OCI-LY3 (cell line): ENCODE measurements around the gene ACBD7.

ENCODE experiments used
- H2AFZ ChIP-seq: fragments of 200-600, 300-600 bp; shearing (Covaris generic); 2 replicates; pipeline ENCODE4 v1.6.0; 2014; ENCODE audit warnings: antibody characterized with exemption, low read depth, low read length
- H3K27ac ChIP-seq: fragments of 200-600, 300-600 bp; sonication (generic); 2 replicates; pipeline ENCODE4 v1.5.1; 2014; ENCODE audit warnings: mild to moderate bottlenecking, low read length, moderate library complexity, mixed read lengths
- H3K27me3 ChIP-seq: fragments of 200-600, 300-600 bp; sonication (generic); 2 replicates; pipeline ENCODE4 v1.6.1; 2014; ENCODE audit warnings: low read depth, low read length, mixed read lengths
- H3K36me3 ChIP-seq: fragments of 200-600, 300-600 bp; sonication (generic); replicated peaks from 2 replicates; pipeline ENCODE3; 2014; ENCODE audit warnings: low read depth, low read length, mixed read lengths
- H3K4me1 ChIP-seq: fragments of 300-600, 200-600 bp; sonication (generic); 2 replicates; pipeline ENCODE4 v1.6.1; 2014; ENCODE audit warnings: low read length, mixed read lengths
- H3K4me2 ChIP-seq: fragments of 200-600, 300-600 bp; sonication (generic); 2 replicates; pipeline ENCODE4 v1.6.1; 2014; ENCODE audit warnings: low read length, mixed read lengths
- H3K4me3 ChIP-seq: fragments of 300-600, 200-600 bp; sonication (generic); 2 replicates; pipeline ENCODE4 v1.5.1; 2014; ENCODE audit warnings: antibody characterized with exemption, mild to moderate bottlenecking, low read length, moderate library complexity
- H3K79me2 ChIP-seq: fragments of 300-600, 200-600 bp; shearing (Covaris generic); 2 replicates; pipeline ENCODE4 v1.6.1; 2014; ENCODE audit warnings: mild to moderate bottlenecking, low read length, mixed read lengths
- H3K9ac ChIP-seq: fragments of 300-600, 200-600 bp; shearing (Covaris generic); 2 replicates; pipeline ENCODE4 v1.6.0; 2014; ENCODE audit warnings: mild to moderate bottlenecking, low read length, moderate library complexity
- H3K9me3 ChIP-seq: fragments of 200-600, 300-600 bp; shearing (Covaris generic); 2 replicates; pipeline ENCODE4 v1.6.1; 2014; ENCODE audit warnings: low read length, mixed read lengths; ENCODE audit not compliant: insufficient read depth
- H4K20me1 ChIP-seq: fragments of 200-600, 300-600 bp; sonication (generic); 2 replicates; pipeline ENCODE4 v1.6.1; 2016; ENCODE audit warnings: low read length, mixed read lengths; ENCODE audit not compliant: insufficient read depth
- CTCF ChIP-seq: fragments of 200-600, 300-600 bp; sonication (generic); IDR thresholded peaks from 2 replicates; pipeline ENCODE4 v1.5.1; 2014; ENCODE audit warnings: antibody characterized with exemption, low read length, low read depth
- EZH2phosphoT487 ChIP-seq: fragments of 200-600 bp; shearing (Covaris generic); IDR thresholded peaks from 2 replicates; pipeline ENCODE4 v1.6.1; 2018; ENCODE audit warnings: antibody characterized with exemption, mixed run types, low read depth

ACBD7 gene

GRCh38 chr10:15067154-15067553 lies 21.4 kb downstream of the ACBD7 start:
- H3K4me2 ChIP-seq: no peak overlapping the region
- H3K27me3 ChIP-seq: no peaks in the 10 kb centered on the region
- H2AFZ ChIP-seq: no peak overlapping the region
- H3K4me1 ChIP-seq: no peaks in the 10 kb centered on the region
- H3K36me3 ChIP-seq: no peaks in the 10 kb centered on the region
- TF ChIP-seq EZH2phosphoT487 (no peak), CTCF (no peak)
- H4K20me1 ChIP-seq: no peaks in the 10 kb centered on the region
- no peaks in the 10 kb centered on the region for H3K9me3 ChIP-seq
- H3K79me2 ChIP-seq: no peaks in the 10 kb centered on the region
- H3K27ac ChIP-seq: no peak overlapping the region
- H3K9ac ChIP-seq: no peak overlapping the region
- H3K4me3 ChIP-seq: no peak overlapping the region

GRCh38 chr10:15060638-15061037 lies 27.9 kb downstream of the ACBD7 start:
- no peaks in the 10 kb centered on the region for H3K79me2 ChIP-seq
- H2AFZ ChIP-seq: no peak overlapping the region
- H3K4me3 ChIP-seq: no peak overlapping the region
- H3K9ac ChIP-seq: no peak overlapping the region
- H3K4me1 ChIP-seq: no peaks in the 10 kb centered on the region
- no peaks in the 10 kb centered on the region for H4K20me1 ChIP-seq
- H3K27me3 ChIP-seq: no peaks in the 10 kb centered on the region
- no peak overlapping the region for H3K27ac ChIP-seq
- H3K9me3 ChIP-seq: no peaks in the 10 kb centered on the region
- TF ChIP-seq CTCF (no peak), EZH2phosphoT487 (no peak)
- H3K4me2 ChIP-seq: no peak overlapping the region
- no peaks in the 10 kb centered on the region for H3K36me3 ChIP-seq

- Histone ChIP-seq H3K4me1 (no peaks in the 10 kb centered on the region), H3K9ac (no peak overlapping the region), H3K9me3 (no peaks in the 10 kb centered on the region), H4K20me1 (no peaks in the 10 kb centered on the region), H3K27ac (no peak overlapping the region), H3K27me3 (no peaks in the 10 kb centered on the region), H3K4me3 (no peak overlapping the region), H3K36me3 (no peaks in the 10 kb centered on the region), H2AFZ (no peak overlapping the region), H3K79me2 (no peaks in the 10 kb centered on the region), H3K4me2 (no peak overlapping the region)
- TF ChIP-seq EZH2phosphoT487: no peak
- TF ChIP-seq CTCF: no peak
These were observed 28.7 kb downstream of the ACBD7 start for GRCh38 chr10:15059914-15060313.

GRCh38 chr10:15058689-15059088 lies 29.9 kb downstream of the ACBD7 start:
- H2AFZ ChIP-seq: no peak overlapping the region
- no peak overlapping the region for H3K27ac ChIP-seq
- H3K9me3 ChIP-seq: no peaks in the 10 kb centered on the region
- no peaks in the 10 kb centered on the region for H3K27me3 ChIP-seq
- no peaks in the 10 kb centered on the region for H3K4me1 ChIP-seq
- H3K79me2 ChIP-seq: no peaks in the 10 kb centered on the region
- H3K36me3 ChIP-seq: no peaks in the 10 kb centered on the region
- no peaks in the 10 kb centered on the region for H4K20me1 ChIP-seq
- H3K9ac ChIP-seq: no peak overlapping the region
- no peak for TF ChIP-seq CTCF
- no peak for TF ChIP-seq EZH2phosphoT487
- no peak overlapping the region for H3K4me2 ChIP-seq
- no peak overlapping the region for H3K4me3 ChIP-seq
